K562 (cell line): ENCODE results near the gene PRPF8. TPM values are rescaled to one million over a fixed set of nuclear protein-coding genes. Genes with fewer than 3 reads are reported as not detected.

Experiments used
- ID3 ChIP-seq, 2 experiments: fragments of 250-450 bp in 1 of 2; fragments of 450-650 bp in 1 of 2; sonication (Bioruptor Pico) in 1 of 2; IDR thresholded peaks; 2 replicates each; pipeline versions ENCODE4 v1.6.1 to v1.8.0; 2016 to 2021; ENCODE audit warnings: mild to moderate bottlenecking in 2 of 2, moderate library complexity in 2 of 2, missing compliant biosample characterization in 1 of 2, missing genetic modification characterization in 1 of 2
- LEF1 ChIP-seq: fragments of 450-650 bp; IDR thresholded peaks from 2 replicates; pipeline ENCODE4 v1.6.1; 2016; ENCODE audit warnings: mild to moderate bottlenecking
- MAX ChIP-seq: sonication (generic); formaldehyde crosslinking; IDR thresholded peaks from 2 replicates; pipeline ENCODE4 v1.9.0; 2022; ENCODE audit warnings: mild to moderate bottlenecking, missing genetic modification reagents
- NUFIP1 ChIP-seq: fragments of 450-650 bp; IDR thresholded peaks from 2 replicates; pipeline ENCODE4 v1.6.1; 2018; ENCODE audit not compliant: partially characterized antibody
- POLR2G ChIP-seq: fragments of 200-400 bp; formaldehyde crosslinking; IDR thresholded peaks from 2 replicates; pipeline ENCODE4 v1.6.1; 2017; ENCODE audit warnings: low read depth, mild to moderate bottlenecking, antibody characterized with exemption, low read length, moderate library complexity
- SRSF9 ChIP-seq: fragments of 200-400 bp; formaldehyde crosslinking; IDR thresholded peaks from 2 replicates; pipeline ENCODE4 v1.6.1; 2017; ENCODE audit warnings: low read depth, low read length, borderline replicate concordance
- ZFP30 ChIP-seq: fragments of 250-450 bp; sonication (Bioruptor Pico); IDR thresholded peaks from 2 replicates; pipeline ENCODE4 v1.8.0; 2022; ENCODE audit warnings: moderate library complexity, mild to moderate bottlenecking, inconsistent platforms, borderline replicate concordance
- polyA plus RNA-seq, 8 experiments: library from polyadenylated mRNA; depleted of rRNA in 4 of 8; stranded (reverse) in 5 of 8; unstranded in 3 of 8; fragments of >200 nt; fragmentation: Nextera tagmentation in 2 of 8; fragmentation: Illumina TruSeq in 1 of 8; extraction: Ambion mirVana in 2 of 8; extraction: Trizol in 1 of 8; gene quantifications; 2 replicates each; pipeline versions ENCODE4 v1.2.1 to v1.2.3, GENCODE V29; 2011 to 2014; ENCODE audit warnings: inconsistent platforms in 1 of 8, missing spikeins in 1 of 8
- total RNA-seq, 7 experiments: library from RNA; depleted of rRNA in 6 of 7; stranded (reverse); fragments of >200 nt in 6 of 7; fragmentation: Illumina TruSeq in 2 of 7; extraction: Trizol in 2 of 7; gene quantifications; 2 replicates each; pipeline versions ENCODE4 v1.2.1 to v1.2.3, GENCODE V29; 2011 to 2021; ENCODE audit warnings: low replicate concordance in 1 of 7

Gene PRPF8
- total and polyA plus RNA-seq, 9 of the 15 experiments (the other 6 are each of a cell fraction or from before 2014, with no cell fraction given), result 64.3 to 294 (median 85.9) TPM

- TF ChIP-seq POLR2G (0 out of 2 replicates have a peak, but pooled peaks have one; percentile 16), LEF1 (no peak), SRSF9 (no peak), NUFIP1 (no peak), ID3 (CRISPR knock-in tag; IDR thresholded peaks at IDR 0.05) (no peak), ID3 (tag; IDR thresholded peaks at IDR 0.05) (0 out of 2 replicates have a peak, but pooled peaks have one; percentile 17), ZFP30 (CRISPR knock-in tag) (no peak), MAX (CRISPR knock-in tag) (peak; percentile 17; the same call in 1 of the 2 replicates)
- TF ChIP-seq, all 486 proteins: peak for 9
Measured at GRCh38 chr17:1650731-1651558, 33.7 kb downstream of the PRPF8 start (continued).
